Measurements from ENCODE around the gene NUP42. TPM values are rescaled to one million over a fixed set of nuclear protein-coding genes. Genes with fewer than 3 reads are reported as not detected.
"Not testable (repeated sequence)": the region's sequence is repeated elsewhere in the genome, so short reads cannot be mapped to it uniquely, and the experiment has no call there.

The NUP42 gene
- total RNA-seq, 4 donors from 2014 or later = 27.6 to 47.0 (median 38.3) TPM

DNA sequence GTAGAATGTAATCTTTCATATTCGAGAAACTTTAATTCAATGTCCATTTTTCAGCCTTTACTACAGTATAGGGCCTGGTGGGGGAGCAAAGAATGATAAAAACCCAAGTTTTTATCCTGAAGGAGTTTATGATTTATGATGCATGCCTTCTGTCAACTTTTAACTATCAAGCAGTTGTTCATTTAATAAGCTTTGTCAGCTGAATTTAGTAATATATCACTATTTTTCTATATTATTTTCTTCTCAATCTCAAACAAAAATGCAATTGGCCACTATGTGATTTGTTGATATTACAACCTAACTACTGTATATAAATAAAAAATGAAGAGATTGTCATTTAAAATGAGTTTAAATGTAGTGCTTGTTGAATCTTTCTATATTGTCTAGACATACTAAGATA lies 2.4 kb downstream of the NUP42 start:
- Histone ChIP-seq H3K9me3 (no peaks in the 10 kb centered on the region), H3K27ac (no peak overlapping the region), H3K36me3 (peaks cover 0 to 40% (median 18%) of the 10 kb centered on the region in 4 donors), H3K4me3 (no peak overlapping the region), H3K27me3 (no peaks in the 10 kb centered on the region), H3K4me1 (peaks cover 8 to 30% (median 16%) of the 10 kb centered on the region in 4 donors)
- intact Hi-C loops (cut with DNase I; ENCODE audit: low total_unique reads) (loop anchor here (5.0 to 10.0 kb wide), 2 partner anchors 61 to 77 kb away; partner anchors contain the start of genes GPNMB and KLHL7), in situ Hi-C loops (cut with MboI; ENCODE audit: low pct_ligation_motif_present in 1 of 4, low pct_unique_long_range_greater_than_20kb in 1 of 4, low sequenced_read_pairs in 3 of 4) (loop anchor here in 2 of 4 donors (10.0 kb wide), 2 partner anchors 79 to 111 kb away; partner anchors contain the start of genes KLHL7 (in 2 of the 2) and MALSU1 (in 1 of the 2))
- no peak for DNase-seq
- TF ChIP-seq EP300 (IDR thresholded peaks at IDR 0.05; ENCODE audit: low read depth) = no peak
- no peak for TF ChIP-seq POLR2AphosphoS5 (IDR thresholded peaks at IDR 0.05)
- TF ChIP-seq POLR2A (IDR thresholded peaks at IDR 0.05) = no peak
- TF ChIP-seq, protein P1, sequence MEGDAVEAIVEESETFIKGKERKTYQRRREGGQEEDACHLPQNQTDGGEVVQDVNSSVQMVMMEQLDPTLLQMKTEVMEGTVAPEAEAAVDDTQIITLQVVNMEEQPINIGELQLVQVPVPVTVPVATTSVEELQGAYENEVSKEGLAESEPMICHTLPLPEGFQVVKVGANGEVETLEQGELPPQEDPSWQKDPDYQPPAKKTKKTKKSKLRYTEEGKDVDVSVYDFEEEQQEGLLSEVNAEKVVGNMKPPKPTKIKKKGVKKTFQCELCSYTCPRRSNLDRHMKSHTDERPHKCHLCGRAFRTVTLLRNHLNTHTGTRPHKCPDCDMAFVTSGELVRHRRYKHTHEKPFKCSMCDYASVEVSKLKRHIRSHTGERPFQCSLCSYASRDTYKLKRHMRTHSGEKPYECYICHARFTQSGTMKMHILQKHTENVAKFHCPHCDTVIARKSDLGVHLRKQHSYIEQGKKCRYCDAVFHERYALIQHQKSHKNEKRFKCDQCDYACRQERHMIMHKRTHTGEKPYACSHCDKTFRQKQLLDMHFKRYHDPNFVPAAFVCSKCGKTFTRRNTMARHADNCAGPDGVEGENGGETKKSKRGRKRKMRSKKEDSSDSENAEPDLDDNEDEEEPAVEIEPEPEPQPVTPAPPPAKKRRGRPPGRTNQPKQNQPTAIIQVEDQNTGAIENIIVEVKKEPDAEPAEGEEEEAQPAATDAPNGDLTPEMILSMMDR (IDR thresholded peaks at IDR 0.05) = no peak
- 79 to 86% methylated on average over 1 of the region's 1 CpG for WGBS, 2 donors (ENCODE audit: low coverage in 1 of 2)

DNA sequence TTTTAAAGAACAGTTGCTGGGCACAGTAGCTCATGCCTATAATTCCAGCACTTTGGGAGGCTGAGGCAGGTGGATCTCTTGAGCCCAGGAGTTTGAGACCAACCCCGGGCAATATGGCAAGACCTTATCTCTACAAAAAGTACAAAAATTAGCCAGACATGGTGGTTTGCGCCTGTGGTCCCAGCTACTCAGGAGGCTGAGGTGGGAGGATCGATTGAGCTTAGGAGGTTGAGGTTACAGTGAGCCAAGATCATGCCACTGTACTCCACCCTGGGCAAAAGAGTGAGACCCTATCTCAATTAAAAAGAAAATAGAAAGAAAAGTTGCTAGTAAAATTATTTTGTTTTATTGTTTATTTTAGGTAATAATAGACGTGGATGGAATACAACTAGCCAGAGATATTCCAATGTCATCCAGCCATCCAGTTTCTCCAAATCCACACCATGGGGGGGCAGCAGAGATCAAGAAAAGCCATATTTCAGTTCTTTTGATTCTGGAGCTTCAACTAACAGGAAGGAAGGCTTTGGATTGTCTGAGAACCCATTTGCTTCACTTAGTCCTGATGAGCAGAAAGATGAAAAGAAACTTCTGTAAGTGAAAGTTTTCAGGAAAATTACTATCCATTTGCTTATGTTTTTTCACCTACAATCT lies 3.0 kb downstream of the NUP42 start:
- H3K27me3 ChIP-seq = no peaks in the 10 kb centered on the region
- peaks cover 0 to 44% (median 18%) of the 10 kb centered on the region in 4 donors for H3K36me3 ChIP-seq
- no peak overlapping the region for H3K4me3 ChIP-seq
- peaks cover 8 to 30% (median 16%) of the 10 kb centered on the region in 4 donors for H3K4me1 ChIP-seq
- in situ Hi-C loops (cut with MboI; ENCODE audit: low pct_ligation_motif_present in 1 of 4, low pct_unique_long_range_greater_than_20kb in 1 of 4, low sequenced_read_pairs in 3 of 4) = loop anchor here in 2 of 4 donors (10.0 kb wide), 2 partner anchors 80 to 110 kb away; partner anchors contain the start of genes KLHL7 (in 2 of the 2) and MALSU1 (in 1 of the 2)
- H3K9me3 ChIP-seq = no peaks in the 10 kb centered on the region
- intact Hi-C loops (cut with DNase I; ENCODE audit: low total_unique reads) = loop anchor here (5.0 to 10.0 kb wide), 2 partner anchors 60 to 78 kb away; partner anchors contain the start of genes GPNMB and KLHL7
- 74 to 75% methylated on average over 4 of the region's 4 CpGs for WGBS, 2 donors (ENCODE audit: low coverage in 1 of 2)
- TF ChIP-seq, protein P1 (IDR thresholded peaks at IDR 0.05) = peak; percentile 33 to 44 (median 38)
- TF ChIP-seq POLR2AphosphoS5 (IDR thresholded peaks at IDR 0.05) = no peak
- DNase-seq = peak; percentile 43
- H3K27ac ChIP-seq = no peak overlapping the region

DNA sequence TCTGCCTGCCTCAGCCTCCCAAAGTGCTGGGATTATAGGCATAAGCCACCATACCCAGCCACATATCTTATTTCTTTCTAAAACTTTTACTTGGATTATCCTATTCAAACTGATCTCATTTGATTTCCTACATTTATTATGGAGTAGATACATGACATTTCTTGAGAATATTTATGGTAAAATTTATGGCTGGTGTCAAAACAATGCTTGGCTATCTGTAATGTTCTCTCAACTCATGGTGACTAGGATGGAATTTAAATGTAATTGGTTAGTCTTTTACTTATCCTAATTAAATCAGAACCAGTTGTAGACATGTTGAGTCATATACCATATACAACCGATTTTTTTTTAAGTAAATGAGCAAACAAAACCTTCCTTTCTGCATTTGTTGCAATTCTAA lies 4.1 kb downstream of the NUP42 start:
- H3K27ac ChIP-seq = no peak overlapping the region
- DNase-seq = no peak
- intact Hi-C loops (cut with DNase I; ENCODE audit: low total_unique reads) = loop anchor here (10.0 kb wide), 1 partner anchor 59 kb away; the partner anchor contains the start of gene GPNMB
- 45 to 46% methylated on average over 1 of the region's 1 CpG for WGBS, 2 donors (ENCODE audit: low coverage in 1 of 2)
- no peaks in the 10 kb centered on the region for H3K27me3 ChIP-seq
- peaks cover 8 to 26% (median 16%) of the 10 kb centered on the region in 4 donors for H3K4me1 ChIP-seq
- no peaks in the 10 kb centered on the region for H3K9me3 ChIP-seq
- TF ChIP-seq POLR2AphosphoS5 (IDR thresholded peaks at IDR 0.05) = no peak
- TF ChIP-seq, protein P1 (IDR thresholded peaks at IDR 0.05) = no peak
- TF ChIP-seq EP300 (IDR thresholded peaks at IDR 0.05; ENCODE audit: low read depth) = no peak
- no peak for TF ChIP-seq POLR2A (IDR thresholded peaks at IDR 0.05)
- in situ Hi-C loops (cut with MboI; ENCODE audit: low pct_ligation_motif_present in 1 of 4, low pct_unique_long_range_greater_than_20kb in 1 of 4, low sequenced_read_pairs in 3 of 4) = loop anchor here in 2 of 4 donors (10.0 kb wide), 2 partner anchors 81 to 109 kb away; partner anchors contain the start of genes KLHL7 (in 2 of the 2) and MALSU1 (in 1 of the 2)
- H3K36me3 ChIP-seq = peaks cover 0 to 48% (median 18%) of the 10 kb centered on the region in 4 donors
- H3K4me3 ChIP-seq = no peak overlapping the region

DNA sequence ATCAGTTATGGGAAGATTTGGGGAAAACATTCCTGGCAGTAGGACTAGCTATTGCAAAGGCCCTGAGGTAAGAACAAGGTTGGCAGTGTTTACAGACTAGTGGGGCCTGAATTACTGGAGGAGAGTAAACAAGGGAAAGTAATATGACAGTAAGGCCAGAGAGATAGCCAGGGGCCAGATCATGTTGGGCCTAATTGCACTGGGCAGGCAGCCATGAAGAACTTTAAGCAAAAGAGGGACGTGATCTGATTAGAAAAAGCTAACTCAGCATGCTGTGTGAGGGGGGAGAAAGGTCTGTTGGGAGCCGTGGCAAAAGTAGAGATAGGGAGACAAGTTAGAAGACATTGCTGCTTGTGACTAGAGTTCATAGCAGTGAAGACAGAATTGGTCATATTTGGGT lies 9.2 kb downstream of the NUP42 start:
- H3K4me1 ChIP-seq = no peaks in the 10 kb centered on the region
- H3K27ac ChIP-seq = no peak overlapping the region
- no peak for DNase-seq
- WGBS, 2 donors (ENCODE audit: low coverage in 1 of 2) = 66% methylated on average over 2 of the region's 2 CpGs
- TF ChIP-seq POLR2A (IDR thresholded peaks at IDR 0.05) = no peak
- TF ChIP-seq, protein P1 (IDR thresholded peaks at IDR 0.05) = no peak
- no peak for TF ChIP-seq EP300 (IDR thresholded peaks at IDR 0.05; ENCODE audit: low read depth)
- no peak for TF ChIP-seq POLR2AphosphoS5 (IDR thresholded peaks at IDR 0.05)
- H3K27me3 ChIP-seq = no peaks in the 10 kb centered on the region
- in situ Hi-C loops (cut with MboI; ENCODE audit: low pct_ligation_motif_present in 1 of 4, low pct_unique_long_range_greater_than_20kb in 1 of 4, low sequenced_read_pairs in 3 of 4) (no loop called here), intact Hi-C loops (cut with DNase I; ENCODE audit: low total_unique reads) (no loop called here)
- no peaks in the 10 kb centered on the region for H3K9me3 ChIP-seq
- H3K36me3 ChIP-seq = peaks cover 0 to 57% (median 14%) of the 10 kb centered on the region in 4 donors
- no peak overlapping the region for H3K4me3 ChIP-seq

DNA sequence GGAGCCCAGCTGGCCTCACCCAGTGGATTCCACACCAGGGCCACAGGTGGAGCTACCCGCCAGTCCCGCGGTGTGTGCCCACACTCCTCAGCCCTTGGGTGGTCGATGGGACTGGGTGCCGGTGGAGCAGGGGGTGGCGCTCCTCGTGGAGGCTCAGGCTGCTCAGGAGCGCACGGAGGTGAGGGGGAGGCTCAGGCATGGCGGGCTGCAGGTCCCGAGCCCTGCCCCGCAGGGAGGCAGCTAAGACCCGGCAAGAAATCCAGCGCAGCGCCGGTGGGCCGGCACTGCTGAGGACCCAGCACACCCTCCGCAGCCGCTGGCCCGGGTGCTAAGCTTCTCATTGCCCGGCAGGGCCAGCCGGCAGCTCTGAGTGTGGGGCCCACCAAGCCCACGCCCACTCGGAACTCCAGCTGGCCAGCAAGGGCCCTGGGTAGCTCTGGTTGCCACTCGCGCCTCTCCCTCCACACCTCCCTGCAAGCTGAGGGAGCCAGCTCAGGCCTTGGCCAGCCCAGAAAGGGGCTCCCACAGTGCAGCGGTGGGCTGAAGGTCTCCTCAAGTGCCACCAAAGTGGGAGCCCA lies 11.9 kb downstream of the NUP42 start:
- 100% methylated on average over 1 to 20 of the region's 27 CpGs for WGBS, 2 donors (ENCODE audit: low coverage in 1 of 2)
- H3K27me3 ChIP-seq; DNase-seq; H3K27ac ChIP-seq; H3K4me3 ChIP-seq; H3K4me1 ChIP-seq; H3K9me3 ChIP-seq; intact Hi-C loops (cut with DNase I; ENCODE audit: low total_unique reads); in situ Hi-C loops (cut with MboI; ENCODE audit: low pct_ligation_motif_present in 1 of 4, low pct_unique_long_range_greater_than_20kb in 1 of 4, low sequenced_read_pairs in 3 of 4): not testable (repeated sequence)
- peaks cover 0 to 32% (median 3%) of the 10 kb centered on the region in 4 donors for H3K36me3 ChIP-seq
